Peyer's patch (tissue), 4 donors: ENCODE results near the gene KCTD15. TPM values are rescaled to one million over a fixed set of nuclear protein-coding genes. Genes with fewer than 3 reads are reported as not detected.
A peak's percentile ranks its signal among the peaks of the same experiment; 100 is the strongest.

Experiments
- DNase-seq, 3 donors: peaks; one replicate each; pipeline ENCODE4 v3.0.0-alpha.2; 2017 to 2019
- H3K27ac ChIP-seq, 4 donors: fragments of 200-600 bp; sonication (generic); one replicate each; pipeline ENCODE4 v1.5.1; 2016 to 2019
- H3K27me3 ChIP-seq, 2 donors: fragments of 200-600 bp; sonication (generic); one replicate each; pipeline ENCODE4 v1.5.1; 2019
- H3K36me3 ChIP-seq, 3 donors: fragments of 200-600 bp; sonication (generic); one replicate each; pipeline ENCODE4 v1.5.1; 2016 to 2019
- H3K4me1 ChIP-seq, 4 donors: fragments of 200-600 bp; sonication (generic); one replicate each; pipeline ENCODE4 v1.5.1; 2016 to 2019
- H3K4me3 ChIP-seq, 4 donors: fragments of 200-600 bp; sonication (generic); 1 replicate in 3 of 4; 2 replicates in 1 of 4; pipeline ENCODE4 v1.5.1; 2016 to 2019; ENCODE audit warnings: mild to moderate bottlenecking in 1 of 4
- H3K9me3 ChIP-seq, 4 donors: fragments of 200-600 bp; sonication (generic); one replicate each; pipeline ENCODE4 v1.5.1; 2016 to 2019; ENCODE audit warnings: mild to moderate bottlenecking in 1 of 4
- CTCF ChIP-seq, 6 experiments: fragments of 450-650 bp in 4 of 6; fragments of 200-600 bp in 2 of 6; sonication (generic) in 1 of 6; IDR thresholded peaks; one replicate each; pipeline ENCODE4 v1.5.1; 2017 to 2019; ENCODE audit warnings: antibody characterized with exemption in 6 of 6, mild to moderate bottlenecking in 3 of 6, moderate library complexity in 1 of 6
- POLR2A ChIP-seq, 2 donors: fragments of 450-650 bp; IDR thresholded peaks; one replicate each; pipeline ENCODE4 v1.5.1; 2017; ENCODE audit warnings: antibody characterized with exemption in 2 of 2, mild to moderate bottlenecking in 2 of 2, moderate library complexity in 2 of 2
- total RNA-seq, 4 donors: library from RNA; depleted of rRNA; stranded (reverse); fragments of >200 nt; gene quantifications; one replicate each; pipeline ENCODE4 v1.1.0, GENCODE V29; 2016

KCTD15 gene
- total RNA-seq, 4 donors from 2014 or later, result 5.4 to 33.5 (median 21.6) TPM

- peak overlapping the region in 1 of 4 donors; percentile 90 for H3K4me3 ChIP-seq
- no peak overlapping the region for H3K27ac ChIP-seq
- peaks cover 0 to 4% (median 0%) of the 10 kb centered on the region in 4 donors for H3K9me3 ChIP-seq
- TF ChIP-seq CTCF (IDR thresholded peaks at IDR 0.05), result no peak
- TF ChIP-seq POLR2A (IDR thresholded peaks at IDR 0.05), result no peak
- H3K36me3 ChIP-seq, result no peaks in the 10 kb centered on the region
- DNase-seq, result no peak
- H3K4me1 ChIP-seq, result peaks cover 0 to 33% (median 4%) of the 10 kb centered on the region in 4 donors
- H3K27me3 ChIP-seq, result no peaks in the 10 kb centered on the region
These were observed 2.8 kb downstream of the KCTD15 start for GRCh38 chr19:33799476-33799875.

GRCh38 chr19:33800012-33800680, 3.5 kb downstream of the KCTD15 start:
- Histone ChIP-seq H3K36me3 (no peaks in the 10 kb centered on the region), H3K4me3 (no peak overlapping the region), H3K27ac (no peak overlapping the region), H3K9me3 (peaks cover 0 to 4% (median 0%) of the 10 kb centered on the region in 4 donors), H3K4me1 (peaks cover 0 to 34% (median 5%) of the 10 kb centered on the region in 4 donors), H3K27me3 (no peaks in the 10 kb centered on the region)
- DNase-seq, result no peak
- TF ChIP-seq CTCF (IDR thresholded peaks at IDR 0.05), result no peak
- TF ChIP-seq POLR2A (IDR thresholded peaks at IDR 0.05), result no peak

- Histone ChIP-seq H3K4me3 (no peak overlapping the region), H3K27me3 (no peaks in the 10 kb centered on the region), H3K36me3 (no peaks in the 10 kb centered on the region), H3K27ac (no peak overlapping the region), H3K4me1 (peaks cover 0 to 45% (median 5%) of the 10 kb centered on the region in 4 donors), H3K9me3 (peaks cover 0 to 4% (median 0%) of the 10 kb centered on the region in 4 donors)
- no peak for DNase-seq
- TF ChIP-seq CTCF (IDR thresholded peaks at IDR 0.05) (no peak), POLR2A (IDR thresholded peaks at IDR 0.05) (no peak)
These were observed 4.7 kb downstream of the KCTD15 start for GRCh38 chr19:33801411-33801810.

GRCh38 chr19:33802001-33802400, 5.3 kb downstream of the KCTD15 start:
- no peak overlapping the region for H3K27ac ChIP-seq
- peaks cover 0 to 3% (median 0%) of the 10 kb centered on the region in 4 donors for H3K9me3 ChIP-seq
- no peak overlapping the region for H3K4me3 ChIP-seq
- H3K4me1 ChIP-seq, result peaks cover 0 to 45% (median 3%) of the 10 kb centered on the region in 4 donors
- no peaks in the 10 kb centered on the region for H3K36me3 ChIP-seq
- H3K27me3 ChIP-seq, result no peaks in the 10 kb centered on the region
- no peak for TF ChIP-seq CTCF (IDR thresholded peaks at IDR 0.05)
- no peak for TF ChIP-seq POLR2A (IDR thresholded peaks at IDR 0.05)
- no peak for DNase-seq

GRCh38 chr19:33802801-33803200, 6.1 kb downstream of the KCTD15 start:
- peak overlapping the region in 2 of 4 donors; percentile 18 to 80 for H3K27ac ChIP-seq
- H3K9me3 ChIP-seq, result no peaks in the 10 kb centered on the region
- no peak overlapping the region for H3K4me3 ChIP-seq
- TF ChIP-seq CTCF (IDR thresholded peaks at IDR 0.05) (no peak), POLR2A (IDR thresholded peaks at IDR 0.05) (no peak)
- DNase-seq, result no peak
- H3K27me3 ChIP-seq, result no peaks in the 10 kb centered on the region
- H3K4me1 ChIP-seq, result peaks cover 0 to 39% (median 3%) of the 10 kb centered on the region in 4 donors
- no peaks in the 10 kb centered on the region for H3K36me3 ChIP-seq
